Common myeloid progenitor, CD34-positive (primary cell): Measurements from ENCODE around the gene TTC28.

Experiments used
- CTCF ChIA-PET: fragments of 350-600 bp; sonication (Branson Sonifier 250); formaldehyde crosslinking; loops from one replicate; lab custom pipeline; 2021; ENCODE audit warnings: antibody characterized with exemption; lab: Charles Lee
- POLR2A ChIA-PET: fragments of 350-600 bp; sonication (Branson Sonifier 250); formaldehyde crosslinking; loops from one replicate; lab custom pipeline; 2021; ENCODE audit warnings: antibody characterized with exemption; lab: Charles Lee
- DNase-seq, 3 donors: peaks; one replicate each; pipeline versions ENCODE4 v3.0.0 to v3.0.0-alpha.2; 2013
- H3K27ac ChIP-seq, 2 experiments: 1 replicate in 1 of 2; 2 replicates in 1 of 2; pipeline ENCODE4 v1.7.0; 2013; ENCODE audit warnings: inconsistent platforms in 2 of 2, low read length in 2 of 2, mild to moderate bottlenecking in 2 of 2, low read depth in 1 of 2, moderate library complexity in 1 of 2; ENCODE audit not compliant: severe bottlenecking in 2 of 2, insufficient read depth in 1 of 2, poor library complexity in 1 of 2
- H3K27me3 ChIP-seq, 5 experiments: replicated peaks in 2 of 5; 1 replicate in 3 of 5; 2 replicates in 2 of 5; pipeline versions ENCODE4 v1.6.1 to v1.7.0; 2013; ENCODE audit warnings: low read length in 4 of 5, mild to moderate bottlenecking in 2 of 5, moderate library complexity in 2 of 5, inconsistent platforms in 1 of 5; ENCODE audit not compliant: insufficient read depth in 5 of 5, control insufficient read depth in 4 of 5
- H3K36me3 ChIP-seq, 4 experiments: 1 replicate in 2 of 4; 2 replicates in 2 of 4; pipeline versions ENCODE4 v1.6.1 to v1.7.0; 2013; ENCODE audit warnings: low read length in 3 of 4, control low read depth in 1 of 4, mild to moderate bottlenecking in 1 of 4; ENCODE audit not compliant: control insufficient read depth in 4 of 4, insufficient read depth in 4 of 4
- H3K4me1 ChIP-seq, 4 experiments: 1 replicate in 3 of 4; 2 replicates in 1 of 4; pipeline versions ENCODE4 v1.6.1 to v1.7.1; 2013; ENCODE audit warnings: low read length in 3 of 4, mild to moderate bottlenecking in 3 of 4, control low read depth in 1 of 4, inconsistent platforms in 1 of 4, moderate library complexity in 1 of 4; ENCODE audit not compliant: control insufficient read depth in 4 of 4, insufficient read depth in 4 of 4; ENCODE audit errors: control extremely low read depth in 1 of 4
- H3K4me3 ChIP-seq, 7 experiments: 1 replicate in 4 of 7; 2 replicates in 3 of 7; pipeline versions ENCODE4 v1.5.1 to v1.7.0; 2013; ENCODE audit warnings: mild to moderate bottlenecking in 7 of 7, low read length in 6 of 7, moderate library complexity in 6 of 7, inconsistent platforms in 2 of 7, low read depth in 2 of 7, control low read depth in 1 of 7; ENCODE audit not compliant: insufficient read depth in 4 of 7, control insufficient read depth in 1 of 7; ENCODE audit errors: extremely low read depth in 1 of 7
- H3K9me3 ChIP-seq, 5 experiments: 1 replicate in 4 of 5; 2 replicates in 1 of 5; pipeline versions ENCODE4 v1.6.1 to v1.7.1; 2013; ENCODE audit warnings: low read length in 4 of 5, mild to moderate bottlenecking in 2 of 5, inconsistent platforms in 1 of 5, low read depth in 1 of 5, moderate library complexity in 1 of 5; ENCODE audit not compliant: control insufficient read depth in 4 of 5, insufficient read depth in 2 of 5; ENCODE audit errors: control extremely low read depth in 1 of 5
- WGBS: methylation state at CpG from one replicate; pipeline ENCODE4 v1.1.5; 2013; ENCODE audit not compliant: insufficient coverage; 5-methylcytosine and 5-hydroxymethylcytosine counted together

The TTC28 gene

DNA sequence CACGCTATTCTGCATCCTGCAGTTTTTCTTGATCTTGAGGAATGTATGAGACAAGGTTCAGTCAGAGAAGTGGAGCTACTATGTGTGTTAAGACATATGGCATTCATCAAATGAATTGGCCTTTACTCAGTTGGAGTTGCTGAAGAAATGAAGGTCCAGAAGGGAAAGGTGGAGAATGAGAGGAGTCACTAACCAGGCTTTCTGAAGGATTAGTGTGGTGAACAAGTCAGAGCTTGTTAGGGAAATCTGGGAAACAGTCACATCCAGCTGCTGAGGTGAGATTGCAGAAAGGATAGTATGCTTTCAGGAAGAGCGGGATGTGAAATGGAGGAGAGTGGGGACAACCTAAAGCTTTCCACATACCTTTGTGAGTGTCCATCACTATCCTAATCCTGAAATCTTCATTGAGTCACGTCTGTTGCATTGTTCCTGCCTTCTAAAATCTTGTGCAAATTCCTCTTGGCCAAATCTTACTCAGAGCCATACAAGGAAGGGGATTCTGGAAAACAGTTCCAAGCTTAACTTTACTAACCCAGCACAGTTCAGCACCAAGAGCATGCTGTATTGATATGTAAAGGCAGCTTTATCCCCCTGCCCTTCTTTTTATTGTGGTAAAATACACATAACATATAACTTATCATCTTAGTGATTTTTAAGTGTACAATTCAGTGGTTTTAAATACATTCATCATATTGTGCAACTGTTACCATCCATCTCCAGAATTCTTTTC, 749.1 kb downstream of the TTC28 start:
- 100% methylated on average over 2 of the region's 3 CpGs for WGBS
- Histone ChIP-seq H3K27me3 (no peaks in the 10 kb centered on the region), H3K4me1 (no peaks in the 10 kb centered on the region), H3K4me3 (no peak overlapping the region), H3K36me3 (no peaks in the 10 kb centered on the region), H3K9me3 (peaks cover 0 to 4% (median 0%) of the 10 kb centered on the region in 5 experiments), H3K27ac (no peak overlapping the region)
- DNase-seq: no peak
- POLR2A ChIA-PET: no interaction called here
- CTCF ChIA-PET: interaction anchor here (0.6 to 1.4 kb wide), 6 partner anchors 10 to 1098 kb away, joined by 3 read pairs; no protein-coding TSS in a partner anchor
